Adrenal gland (tissue), 12 donors: ENCODE data around the gene C6orf52. TPM values are rescaled to one million over a fixed set of nuclear protein-coding genes. Genes with fewer than 3 reads are reported as not detected.

ENCODE experiments used
- DNase-seq, 7 donors: peaks; one replicate each; pipeline ENCODE4 v3.0.0-alpha.2; 2019 to 2020
- H3K27ac ChIP-seq, 5 donors: fragments of 200-600 bp; sonication (generic) in 4 of 5; 1 replicate in 3 of 5; 2 replicates in 2 of 5; pipeline versions ENCODE4 v1.5.1 to v1.8.0; 2016 to 2020; ENCODE audit warnings: mild to moderate bottlenecking in 1 of 5
- H3K27me3 ChIP-seq: fragments of 200-600 bp; 2 replicates; pipeline ENCODE4 v1.8.0; 2021
- H3K36me3 ChIP-seq, 2 donors: fragments of 200-600 bp; replicated peaks in 1 of 2; 1 replicate in 1 of 2; 2 replicates in 1 of 2; pipeline versions ENCODE4 v1.5.1 to v1.8.0; 2018 to 2022
- H3K4me1 ChIP-seq, 2 donors: fragments of 200-600 bp; replicated peaks in 1 of 2; 1 replicate in 1 of 2; 2 replicates in 1 of 2; pipeline versions ENCODE4 v1.5.1 to v1.8.0; 2018 to 2021
- H3K4me3 ChIP-seq, 4 donors: fragments of 200-600 bp; sonication (generic) in 3 of 4; one replicate each; pipeline ENCODE4 v1.5.1; 2016 to 2018
- H3K9me3 ChIP-seq, 3 donors: fragments of 200-600 bp; sonication (generic) in 1 of 3; replicated peaks in 1 of 3; 1 replicate in 2 of 3; 2 replicates in 1 of 3; pipeline versions ENCODE4 v1.5.1 to v1.8.0; 2016 to 2021
- POLR2A ChIP-seq, 2 donors: fragments of 450-650 bp; IDR thresholded peaks; one replicate each; pipeline ENCODE4 v1.6.1; 2017; ENCODE audit warnings: antibody characterized with exemption in 2 of 2, mild to moderate bottlenecking in 2 of 2, moderate library complexity in 1 of 2
- WGBS, 4 donors: extraction: QIAGEN DNeasy Blood & Tissue Kit in 2 of 4; methylation state at CpG; one replicate each; pipeline versions ENCODE4 v1.1.5 to v1.1.7; 2013 to 2017; 5-methylcytosine and 5-hydroxymethylcytosine counted together
- intact Hi-C, 2 donors: fragments of 100-400 bp; cut with DNase I; formaldehyde crosslinking; loops; one replicate each; pipeline versions ENCODE4 v1.14.1 to v1.15.0; 2022 to 2023
- polyA plus RNA-seq, 3 donors: library from polyadenylated mRNA; stranded (reverse); fragments of 200-250 nt in 2 of 3; fragments of 350-450 nt in 1 of 3; fragmentation: Illumina TruSeq in 1 of 3; extraction: RNeasy Lipid Tissue Mini Kit (QIAGEN cat#74804) in 1 of 3; gene quantifications; one replicate each; pipeline ENCODE4 v1.2.3, GENCODE V29; 2013 to 2014
- total RNA-seq, 9 donors: library from RNA; depleted of rRNA in 4 of 9; stranded (reverse); fragments of >200 nt in 4 of 9; fragments of 120-200 nt in 1 of 9; fragmentation: NEBNext Ultra II Directional in 1 of 9; extraction: Animal tissue kit (Norgen Biotek cat#: 25700) in 1 of 9; gene quantifications; one replicate each; pipeline versions ENCODE4 v1.1.0 to v1.2.4, GENCODE V29; 2013 to 2023
- TF ChIP-seq, protein P1 (sequence below), 6 experiments: fragments of 450-650 bp in 4 of 6; fragments of 200-600 bp in 2 of 6; sonication (generic) in 1 of 6; IDR thresholded peaks; 1 replicate in 5 of 6; 2 replicates in 1 of 6; pipeline versions ENCODE4 v1.5.1 to v1.8.0; 2016 to 2021; ENCODE audit warnings: antibody characterized with exemption in 6 of 6, mild to moderate bottlenecking in 2 of 6, moderate library complexity in 1 of 6
- donor health status: healthy with polysubstance abuse.
- donor health status: Bipolar disorder and iron deficiency.
- donor health status: DM: yes; HTN: yes; CAD: no.
- donor health status: DM: no; HTN: no; CAD: no.
- donor health status: DM: no; HTN: no; CAD: no.
- donor health status: DM: yes; HTN: yes; CAD: no.

Gene C6orf52
- total and polyA plus RNA-seq, 12 donors = 0.96 to 5.5 (median 2.8) TPM; not detected in 3

DNA sequence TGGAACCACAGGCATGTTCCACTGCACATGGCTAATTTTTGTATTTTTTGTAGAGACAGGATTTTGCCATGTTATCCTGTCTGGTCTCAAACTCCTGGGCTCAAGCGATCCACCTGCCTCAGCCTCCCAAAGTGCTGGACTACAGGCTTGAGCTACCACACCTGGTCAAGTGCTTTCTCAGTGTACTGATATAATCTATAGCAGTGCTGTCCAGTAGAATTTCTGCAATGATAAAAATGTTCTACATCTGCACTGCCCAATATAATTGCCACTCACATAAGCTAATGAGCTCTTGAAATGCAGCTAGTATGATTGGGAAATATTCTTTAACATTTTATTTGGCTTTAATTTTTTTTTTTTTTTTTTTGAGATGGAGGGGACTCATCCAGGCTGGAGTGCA, 64.2 kb downstream of the C6orf52 start:
- no peak overlapping the region for H3K4me3 ChIP-seq
- WGBS, 4 donors = 82 to 95% (median 91%) methylated on average over 1 of the region's 1 CpG
- no peak overlapping the region for H3K27ac ChIP-seq
- H3K27me3 ChIP-seq = no peaks in the 10 kb centered on the region
- no peak for TF ChIP-seq POLR2A (IDR thresholded peaks at IDR 0.05)
- TF ChIP-seq, protein P1, sequence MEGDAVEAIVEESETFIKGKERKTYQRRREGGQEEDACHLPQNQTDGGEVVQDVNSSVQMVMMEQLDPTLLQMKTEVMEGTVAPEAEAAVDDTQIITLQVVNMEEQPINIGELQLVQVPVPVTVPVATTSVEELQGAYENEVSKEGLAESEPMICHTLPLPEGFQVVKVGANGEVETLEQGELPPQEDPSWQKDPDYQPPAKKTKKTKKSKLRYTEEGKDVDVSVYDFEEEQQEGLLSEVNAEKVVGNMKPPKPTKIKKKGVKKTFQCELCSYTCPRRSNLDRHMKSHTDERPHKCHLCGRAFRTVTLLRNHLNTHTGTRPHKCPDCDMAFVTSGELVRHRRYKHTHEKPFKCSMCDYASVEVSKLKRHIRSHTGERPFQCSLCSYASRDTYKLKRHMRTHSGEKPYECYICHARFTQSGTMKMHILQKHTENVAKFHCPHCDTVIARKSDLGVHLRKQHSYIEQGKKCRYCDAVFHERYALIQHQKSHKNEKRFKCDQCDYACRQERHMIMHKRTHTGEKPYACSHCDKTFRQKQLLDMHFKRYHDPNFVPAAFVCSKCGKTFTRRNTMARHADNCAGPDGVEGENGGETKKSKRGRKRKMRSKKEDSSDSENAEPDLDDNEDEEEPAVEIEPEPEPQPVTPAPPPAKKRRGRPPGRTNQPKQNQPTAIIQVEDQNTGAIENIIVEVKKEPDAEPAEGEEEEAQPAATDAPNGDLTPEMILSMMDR (IDR thresholded peaks at IDR 0.05) = no peak
- no peak for DNase-seq
- no peaks in the 10 kb centered on the region for H3K36me3 ChIP-seq
- no peaks in the 10 kb centered on the region for H3K4me1 ChIP-seq
- no peaks in the 10 kb centered on the region for H3K9me3 ChIP-seq
- intact Hi-C loops = no loop called here

DNA sequence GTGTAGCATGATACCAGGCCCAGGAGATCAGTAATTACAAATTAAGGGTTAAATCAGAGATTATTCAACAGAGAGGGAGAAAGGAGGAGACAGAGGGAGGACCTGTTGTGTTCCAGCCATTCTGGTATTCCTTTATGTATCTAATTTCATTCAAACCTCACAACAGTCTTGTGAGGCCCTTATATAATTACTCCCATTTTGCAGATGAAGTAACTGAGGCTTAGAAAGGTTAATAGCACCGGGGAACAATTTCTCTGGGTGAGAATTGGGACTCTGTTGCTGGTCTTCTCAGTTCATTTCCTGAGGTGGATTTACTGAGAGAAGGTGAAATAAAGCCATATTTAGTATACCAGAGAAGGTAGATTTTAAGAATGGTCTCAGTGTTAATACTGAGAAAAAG, 66.6 kb downstream of the C6orf52 start:
- no peaks in the 10 kb centered on the region for H3K27me3 ChIP-seq
- no peaks in the 10 kb centered on the region for H3K9me3 ChIP-seq
- TF ChIP-seq, protein P1 (IDR thresholded peaks at IDR 0.05) = no peak
- TF ChIP-seq POLR2A (IDR thresholded peaks at IDR 0.05) = no peak
- H3K4me3 ChIP-seq = no peak overlapping the region
- no peaks in the 10 kb centered on the region for H3K4me1 ChIP-seq
- 78 to 88% (median 83%) methylated on average over 1 of the region's 1 CpG for WGBS, 4 donors
- intact Hi-C loops = no loop called here
- H3K27ac ChIP-seq = no peak overlapping the region
- no peak for DNase-seq
- no peaks in the 10 kb centered on the region for H3K36me3 ChIP-seq

DNA sequence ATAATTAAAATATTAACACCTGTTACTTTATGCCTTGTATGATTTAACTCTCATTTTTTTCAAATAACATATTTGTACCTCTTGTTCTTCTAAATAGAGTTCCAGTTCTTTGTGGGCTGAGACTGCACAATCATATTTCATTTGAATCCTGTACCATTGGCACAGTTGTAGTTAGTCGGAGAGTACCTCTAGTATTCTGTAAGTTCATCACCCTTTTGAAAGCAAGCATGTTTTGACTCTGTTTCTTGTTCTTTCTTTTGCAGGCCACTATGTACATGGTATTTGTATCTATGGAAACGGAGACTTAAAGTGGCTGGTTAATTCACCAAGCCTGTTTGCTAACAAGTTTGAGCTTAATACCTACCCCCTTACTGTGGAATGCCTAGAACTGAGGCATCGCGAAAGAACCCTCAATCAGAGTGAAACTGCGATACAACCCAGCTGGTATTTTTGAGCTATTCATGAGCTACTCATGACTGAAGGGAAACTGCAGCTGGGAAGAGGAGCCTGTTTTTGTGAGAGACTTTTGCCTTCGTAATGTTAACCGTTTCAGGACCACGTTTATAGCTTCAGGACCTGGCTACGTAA, 68.2 kb downstream of the C6orf52 start:
- intact Hi-C loops = no loop called here
- Histone ChIP-seq H3K9me3 (no peaks in the 10 kb centered on the region), H3K27ac (no peak overlapping the region), H3K36me3 (no peaks in the 10 kb centered on the region), H3K4me1 (no peaks in the 10 kb centered on the region), H3K27me3 (no peaks in the 10 kb centered on the region), H3K4me3 (no peak overlapping the region)
- no peak for DNase-seq
- WGBS, 4 donors = 67 to 77% (median 75%) methylated on average over 9 of the region's 9 CpGs
- TF ChIP-seq, protein P1 (IDR thresholded peaks at IDR 0.05) = no peak
- no peak for TF ChIP-seq POLR2A (IDR thresholded peaks at IDR 0.05)

DNA sequence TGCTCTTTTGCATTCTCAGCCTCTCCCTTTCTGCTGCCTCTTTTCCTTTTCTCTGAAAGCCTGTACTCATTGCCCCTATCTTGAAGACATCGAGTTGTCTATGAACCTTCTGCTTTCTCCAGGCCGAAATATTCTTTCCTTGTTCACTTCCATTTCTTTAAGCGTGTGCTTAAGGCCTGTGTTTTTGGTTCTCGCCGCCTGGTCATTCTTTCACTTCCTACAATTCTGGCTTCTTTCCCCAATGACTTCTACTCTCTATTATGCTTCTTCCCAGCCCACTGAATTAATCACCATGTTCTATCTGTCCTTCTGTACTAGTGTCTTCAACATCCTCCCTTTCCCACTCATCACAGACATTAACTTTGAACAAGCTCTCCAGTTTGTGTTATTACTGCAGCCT, 69.6 kb downstream of the C6orf52 start:
- Histone ChIP-seq H3K4me3 (no peak overlapping the region), H3K9me3 (no peaks in the 10 kb centered on the region), H3K4me1 (no peaks in the 10 kb centered on the region), H3K27me3 (no peaks in the 10 kb centered on the region), H3K36me3 (no peaks in the 10 kb centered on the region), H3K27ac (no peak overlapping the region)
- no peak for DNase-seq
- intact Hi-C loops = no loop called here
- WGBS, 4 donors = 77 to 90% (median 77%) methylated on average over 5 of the region's 5 CpGs
- no peak for TF ChIP-seq POLR2A (IDR thresholded peaks at IDR 0.05)

DNA sequence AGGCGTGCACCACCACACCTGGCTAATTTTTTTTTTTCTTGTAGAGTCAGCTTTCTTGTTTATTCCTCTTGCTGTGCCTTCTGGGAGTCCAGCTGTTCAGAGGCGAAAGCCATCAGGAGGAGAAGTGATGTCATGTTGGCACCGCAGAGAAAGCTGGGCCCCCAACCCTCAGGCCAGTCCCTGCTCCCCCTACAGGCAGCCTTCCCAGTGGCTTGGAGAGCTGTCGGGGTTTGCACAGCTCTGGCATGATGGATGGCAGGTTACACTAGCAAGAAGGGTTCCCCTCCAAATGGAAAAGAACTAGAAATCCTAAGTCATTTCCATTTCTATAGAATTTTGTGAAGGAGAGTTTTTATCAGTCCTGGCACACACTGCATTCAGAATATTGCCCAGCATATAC, 72.6 kb downstream of the C6orf52 start:
- intact Hi-C loops = no loop called here
- Histone ChIP-seq H3K9me3 (no peaks in the 10 kb centered on the region), H3K4me1 (no peaks in the 10 kb centered on the region), H3K27me3 (no peaks in the 10 kb centered on the region), H3K27ac (no peak overlapping the region), H3K4me3 (no peak overlapping the region), H3K36me3 (no peaks in the 10 kb centered on the region)
- no peak for DNase-seq
- TF ChIP-seq, protein P1 (IDR thresholded peaks at IDR 0.05) = no peak
- no peak for TF ChIP-seq POLR2A (IDR thresholded peaks at IDR 0.05)
- 84 to 96% (median 88%) methylated on average over 3 to 4 of the region's 4 CpGs for WGBS, 4 donors
